Neural cell (in vitro differentiated cells): Measurements from ENCODE around the gene GATC.

Experiments used
- EZH2 ChIP-seq: fragments of 200-600, 300-800 bp; shearing (Covaris generic), sonication (generic); IDR thresholded peaks from 2 replicates; pipeline ENCODE4 v1.6.1; 2014; ENCODE audit warnings: antibody characterized with exemption, low read length, borderline replicate concordance, mild to moderate bottlenecking; ENCODE audit not compliant: insufficient read depth, poor library complexity, severe bottlenecking
- MXI1 ChIP-seq: fragments of 450-650 bp; conservative IDR thresholded peaks from 2 replicates; pipeline ENCODE4 v1.6.1; 2014; ENCODE audit warnings: antibody characterized with exemption, mild to moderate bottlenecking; ENCODE audit not compliant: poor library complexity, severe bottlenecking
- POLR2AphosphoS5 ChIP-seq: IDR thresholded peaks from 2 replicates; pipeline ENCODE4 v1.6.1; 2012
- RAD21 ChIP-seq: fragments of 450-650 bp; conservative IDR thresholded peaks from 2 replicates; pipeline ENCODE4 v1.6.1; 2014; ENCODE audit warnings: antibody characterized with exemption, mild to moderate bottlenecking, moderate library complexity
- TAF1 ChIP-seq: IDR thresholded peaks from 2 replicates; pipeline ENCODE4 v1.6.1; 2012; ENCODE audit warnings: low read depth
- TF ChIP-seq, protein P1 (sequence below): IDR thresholded peaks from 2 replicates; pipeline ENCODE4 v1.6.1; 2012; ENCODE audit warnings: borderline replicate concordance

DNA sequence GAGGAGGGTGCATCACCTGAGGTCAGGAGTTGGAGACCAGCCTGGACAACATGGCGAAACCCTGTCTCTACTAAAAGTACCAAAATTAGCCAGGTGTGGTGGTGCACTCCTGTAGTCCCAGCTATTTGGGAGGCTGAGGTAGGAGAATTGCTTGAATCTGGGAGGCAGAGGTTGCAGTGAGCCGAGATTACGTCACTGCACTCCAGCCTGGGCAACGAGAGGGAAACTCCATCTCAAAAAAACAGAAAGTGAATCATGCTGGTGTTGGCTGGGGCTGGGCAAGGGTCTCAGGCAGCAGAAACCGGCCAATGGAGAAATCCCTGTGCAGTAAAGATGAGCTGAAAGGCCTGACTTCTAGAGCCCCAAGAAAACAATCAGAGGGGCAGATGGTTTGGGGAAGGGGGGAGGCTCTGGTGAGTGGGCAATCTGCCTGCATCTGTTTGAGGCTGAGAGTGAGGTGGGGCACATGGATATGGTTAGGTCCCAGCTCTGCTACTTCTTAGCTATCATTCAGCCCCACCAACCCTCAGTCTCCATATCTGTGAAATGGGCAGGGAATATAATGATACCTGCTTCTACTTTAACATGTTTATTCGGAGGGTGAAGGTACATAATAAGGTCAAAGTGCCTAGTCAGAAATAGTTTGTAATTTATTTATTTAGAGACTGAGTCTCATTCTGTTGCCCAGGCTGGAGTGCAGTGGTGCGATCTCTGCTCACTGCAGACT lies 29.6 kb upstream of the GATC start:
- no peak for TF ChIP-seq RAD21
- TF ChIP-seq EZH2 = no peak
- no peak for TF ChIP-seq TAF1
- no peak for TF ChIP-seq POLR2AphosphoS5
- TF ChIP-seq MXI1 = no peak
- TF ChIP-seq, protein P1, sequence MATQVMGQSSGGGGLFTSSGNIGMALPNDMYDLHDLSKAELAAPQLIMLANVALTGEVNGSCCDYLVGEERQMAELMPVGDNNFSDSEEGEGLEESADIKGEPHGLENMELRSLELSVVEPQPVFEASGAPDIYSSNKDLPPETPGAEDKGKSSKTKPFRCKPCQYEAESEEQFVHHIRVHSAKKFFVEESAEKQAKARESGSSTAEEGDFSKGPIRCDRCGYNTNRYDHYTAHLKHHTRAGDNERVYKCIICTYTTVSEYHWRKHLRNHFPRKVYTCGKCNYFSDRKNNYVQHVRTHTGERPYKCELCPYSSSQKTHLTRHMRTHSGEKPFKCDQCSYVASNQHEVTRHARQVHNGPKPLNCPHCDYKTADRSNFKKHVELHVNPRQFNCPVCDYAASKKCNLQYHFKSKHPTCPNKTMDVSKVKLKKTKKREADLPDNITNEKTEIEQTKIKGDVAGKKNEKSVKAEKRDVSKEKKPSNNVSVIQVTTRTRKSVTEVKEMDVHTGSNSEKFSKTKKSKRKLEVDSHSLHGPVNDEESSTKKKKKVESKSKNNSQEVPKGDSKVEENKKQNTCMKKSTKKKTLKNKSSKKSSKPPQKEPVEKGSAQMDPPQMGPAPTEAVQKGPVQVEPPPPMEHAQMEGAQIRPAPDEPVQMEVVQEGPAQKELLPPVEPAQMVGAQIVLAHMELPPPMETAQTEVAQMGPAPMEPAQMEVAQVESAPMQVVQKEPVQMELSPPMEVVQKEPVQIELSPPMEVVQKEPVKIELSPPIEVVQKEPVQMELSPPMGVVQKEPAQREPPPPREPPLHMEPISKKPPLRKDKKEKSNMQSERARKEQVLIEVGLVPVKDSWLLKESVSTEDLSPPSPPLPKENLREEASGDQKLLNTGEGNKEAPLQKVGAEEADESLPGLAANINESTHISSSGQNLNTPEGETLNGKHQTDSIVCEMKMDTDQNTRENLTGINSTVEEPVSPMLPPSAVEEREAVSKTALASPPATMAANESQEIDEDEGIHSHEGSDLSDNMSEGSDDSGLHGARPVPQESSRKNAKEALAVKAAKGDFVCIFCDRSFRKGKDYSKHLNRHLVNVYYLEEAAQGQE = no peak
